GM19438 (cell line): ENCODE data around the gene SHD.
"Not testable (repeated sequence)": the region's sequence is repeated elsewhere in the genome, so short reads cannot be mapped to it uniquely, and the experiment has no call there.

Source experiments
- ATAC-seq: cut with Tn5 transposase; IDR thresholded peaks from one replicate; pipeline ENCODE4 v1.9.1; 2021; ENCODE audit warnings: low read depth; ENCODE audit not compliant: unreplicated experiment

Gene SHD

GRCh38 chr19:4323692-4324091 lies 44.6 kb downstream of the SHD start:
- ATAC-seq: no peak

- no peak for ATAC-seq
Observed at GRCh38 chr19:4324228-4324627, 45.2 kb downstream of the SHD start.

DNA sequence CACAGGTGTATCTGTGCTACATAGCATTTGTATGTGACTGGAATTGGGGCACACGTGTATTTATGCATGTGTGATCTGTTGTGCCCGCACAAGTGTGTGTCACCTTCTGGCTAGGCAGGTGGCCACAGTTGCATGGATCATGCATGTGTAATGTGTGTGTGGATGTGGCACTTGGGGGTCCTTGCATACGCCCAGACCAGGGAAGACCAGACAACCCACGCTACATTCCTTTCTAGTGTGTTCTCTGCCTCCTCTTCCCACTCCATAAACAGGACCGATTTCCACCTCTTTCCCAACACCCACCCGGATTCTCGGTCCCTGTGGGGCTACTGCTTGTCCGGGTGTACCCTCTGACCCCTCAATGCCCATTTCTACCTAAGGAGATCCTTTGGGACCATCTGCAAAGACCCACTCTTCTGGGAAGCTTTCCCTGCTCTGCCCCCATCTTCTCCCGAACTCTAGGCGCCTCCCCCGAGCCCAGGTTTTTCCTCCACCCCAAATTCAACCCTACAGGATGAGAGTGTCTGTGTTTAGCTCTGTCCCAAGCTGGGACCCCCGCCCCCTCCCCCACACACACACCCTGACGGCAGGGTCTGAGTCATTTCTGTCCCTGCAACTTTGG lies 47.3 kb downstream of the SHD start:
- ATAC-seq: no peak

DNA sequence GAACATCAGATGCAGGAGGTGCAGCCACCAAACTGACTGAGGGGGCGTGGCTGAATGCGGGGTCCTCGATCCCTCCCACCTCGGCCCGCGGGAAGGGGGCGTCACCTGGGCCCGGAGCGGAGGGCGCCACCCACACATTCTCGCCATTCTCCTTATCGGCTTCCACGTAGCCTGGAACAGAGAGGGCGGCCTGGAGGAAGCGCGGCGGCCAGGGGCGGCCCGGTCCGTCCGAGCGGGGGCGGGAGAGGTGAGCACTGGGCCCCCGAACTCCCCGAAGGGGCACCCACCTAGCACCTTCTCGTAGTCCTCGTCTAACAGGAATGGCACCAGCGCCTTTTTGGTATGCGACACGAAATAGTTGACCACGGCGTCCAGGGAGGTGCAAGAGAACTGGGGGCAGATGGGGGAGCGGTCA lies 47.8 kb downstream of the SHD start:
- no peak for ATAC-seq

DNA sequence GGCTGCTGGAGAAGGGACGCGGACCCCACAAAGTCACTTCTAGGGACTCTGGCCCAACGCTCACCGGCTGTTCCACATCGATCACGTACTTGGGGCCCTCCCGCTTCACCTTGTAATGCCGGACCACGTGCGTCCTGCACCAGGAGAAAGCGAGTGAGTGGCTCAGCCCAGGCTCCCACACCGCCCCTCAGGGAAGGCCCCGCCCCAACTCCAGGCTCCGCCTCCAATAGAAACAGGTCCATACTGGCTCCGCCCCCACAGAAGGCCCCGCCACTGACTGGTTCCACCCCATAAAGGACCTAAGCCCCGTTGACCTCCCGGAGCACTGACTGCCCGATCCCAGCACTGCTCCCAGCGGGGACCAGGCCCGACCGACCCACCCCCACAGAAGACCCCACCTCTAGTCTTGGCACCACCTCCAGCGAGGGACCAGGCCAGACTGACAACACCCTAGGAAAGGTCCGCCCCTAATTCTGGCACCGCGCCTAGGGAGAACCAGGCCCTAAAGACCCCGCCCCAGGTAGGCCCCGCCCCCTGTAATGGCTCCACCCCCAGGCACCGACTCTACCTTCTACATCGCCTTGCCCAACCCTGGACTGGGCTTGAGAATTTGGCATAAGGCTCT lies 48.3 kb downstream of the SHD start:
- ATAC-seq: peak; percentile 30

DNA sequence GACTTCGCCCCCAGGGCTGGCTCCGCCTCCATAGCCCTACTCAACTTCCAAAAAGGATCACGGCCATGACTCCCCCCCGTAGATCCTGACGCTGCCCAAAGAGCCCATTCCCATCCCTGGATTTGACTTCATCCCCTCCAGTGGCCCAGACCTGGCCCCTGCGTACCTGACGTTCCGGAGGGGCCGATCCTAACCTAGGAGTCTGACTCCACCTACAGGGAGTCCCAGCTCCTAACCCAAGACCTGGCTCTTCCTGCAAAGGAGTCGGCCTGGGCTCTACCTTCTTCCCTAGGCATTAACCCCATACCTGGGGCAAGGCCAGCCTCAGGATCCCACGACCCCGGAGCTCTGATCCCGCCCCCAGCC lies 48.8 kb downstream of the SHD start:
- peak; percentile 4 for ATAC-seq

DNA sequence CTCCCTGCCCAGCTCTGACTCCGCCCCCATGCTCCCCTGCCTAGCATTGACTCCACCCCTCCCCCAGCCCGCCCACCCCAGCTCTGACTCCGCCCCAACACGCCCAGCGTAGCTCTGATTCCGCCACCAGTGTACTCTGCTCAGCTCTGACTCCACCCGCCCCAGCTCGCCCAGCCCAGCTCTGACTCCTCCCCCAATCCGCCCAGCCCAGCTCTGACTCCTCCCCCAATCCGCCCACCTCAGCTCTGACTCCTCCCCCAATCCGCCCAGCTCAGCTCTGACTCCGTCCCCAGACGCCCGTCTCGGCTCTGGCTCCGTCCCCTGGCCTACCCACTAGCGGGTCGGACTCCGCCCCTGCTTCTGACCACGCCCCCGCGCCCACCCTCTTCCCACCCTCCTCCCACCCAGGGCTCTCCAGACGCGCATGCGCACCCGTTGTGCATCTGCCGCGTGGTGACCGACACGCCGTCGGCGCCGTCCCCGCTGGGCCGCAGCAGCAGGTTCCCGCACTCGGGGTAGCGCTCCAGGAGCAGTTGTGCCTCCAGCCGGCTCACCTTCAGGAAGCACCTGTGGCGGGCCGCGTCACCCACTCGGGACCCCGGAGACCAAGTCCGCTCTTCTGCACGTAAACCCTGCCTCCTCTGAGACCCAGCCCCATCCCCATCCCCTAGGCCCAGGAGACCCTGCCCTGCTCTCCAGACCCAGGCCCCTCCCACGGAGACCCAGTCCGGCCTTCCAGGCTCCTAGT lies 49.4 kb downstream of the SHD start:
- ATAC-seq: peak; percentile 71

DNA sequence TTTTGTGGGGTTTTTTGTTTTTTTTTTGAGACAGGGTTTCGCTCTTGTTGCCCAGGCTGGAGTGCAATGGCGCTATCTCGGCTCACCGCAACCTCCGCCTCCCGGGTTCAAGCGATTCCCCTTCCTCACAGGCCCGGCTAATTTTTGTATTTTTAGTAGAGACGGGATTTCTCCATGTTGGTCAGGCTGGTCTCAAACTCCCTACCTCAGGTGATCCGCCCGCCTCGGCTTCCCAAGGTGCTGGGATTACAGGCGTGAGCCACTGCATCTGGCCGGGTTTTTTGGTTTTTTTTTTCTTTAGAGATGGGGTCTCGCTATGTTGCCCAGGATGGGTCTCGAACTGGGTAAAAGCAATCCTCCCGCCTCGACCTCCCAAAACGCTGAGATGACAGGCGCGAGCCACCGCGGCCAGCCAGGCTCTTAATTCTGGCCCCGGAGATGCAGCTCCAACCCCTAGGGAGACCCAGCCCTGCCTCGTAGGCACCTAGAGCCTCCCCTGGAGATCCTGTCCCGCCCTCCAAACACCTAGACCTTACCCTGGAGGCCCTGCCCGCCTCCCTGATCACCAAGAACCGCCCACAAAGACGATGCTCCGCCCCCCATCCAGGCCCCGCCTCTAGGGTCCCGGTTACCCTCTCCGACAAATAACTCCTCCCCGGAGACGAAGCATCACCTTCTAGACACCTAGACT lies 50.1 kb downstream of the SHD start:
- not testable (repeated sequence) for ATAC-seq

GRCh38 chr19:4329858-4330257 lies 50.8 kb downstream of the SHD start:
- no peak for ATAC-seq

GRCh38 chr19:4334929-4335570 lies 56.0 kb downstream of the SHD start:
- ATAC-seq: no peak

DNA sequence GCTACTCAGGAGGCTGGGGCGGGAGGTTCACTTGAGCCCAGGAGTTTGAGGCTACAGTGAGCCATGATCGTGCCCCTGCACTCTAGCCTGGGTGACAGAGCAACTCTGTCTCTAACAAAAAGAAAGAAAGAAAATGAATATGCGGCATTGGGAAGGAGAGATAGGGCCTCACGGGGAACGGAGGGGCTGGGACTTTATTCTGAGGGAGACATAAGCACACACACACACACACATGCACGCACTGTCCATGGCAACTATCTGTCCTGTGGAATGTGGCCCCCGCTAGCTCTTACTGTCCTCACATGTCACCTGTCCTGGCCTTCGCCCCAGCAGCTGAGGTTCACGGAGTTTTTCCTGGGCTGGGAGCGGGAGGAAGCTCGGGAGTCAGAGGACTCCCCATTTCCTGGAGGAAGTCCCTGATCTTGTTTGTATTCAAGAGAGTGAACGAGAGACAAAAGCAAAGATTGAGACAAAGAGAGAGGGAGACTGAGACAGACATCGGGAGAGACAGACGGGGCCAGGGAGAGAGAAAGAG lies 58.9 kb downstream of the SHD start:
- no peak for ATAC-seq

DNA sequence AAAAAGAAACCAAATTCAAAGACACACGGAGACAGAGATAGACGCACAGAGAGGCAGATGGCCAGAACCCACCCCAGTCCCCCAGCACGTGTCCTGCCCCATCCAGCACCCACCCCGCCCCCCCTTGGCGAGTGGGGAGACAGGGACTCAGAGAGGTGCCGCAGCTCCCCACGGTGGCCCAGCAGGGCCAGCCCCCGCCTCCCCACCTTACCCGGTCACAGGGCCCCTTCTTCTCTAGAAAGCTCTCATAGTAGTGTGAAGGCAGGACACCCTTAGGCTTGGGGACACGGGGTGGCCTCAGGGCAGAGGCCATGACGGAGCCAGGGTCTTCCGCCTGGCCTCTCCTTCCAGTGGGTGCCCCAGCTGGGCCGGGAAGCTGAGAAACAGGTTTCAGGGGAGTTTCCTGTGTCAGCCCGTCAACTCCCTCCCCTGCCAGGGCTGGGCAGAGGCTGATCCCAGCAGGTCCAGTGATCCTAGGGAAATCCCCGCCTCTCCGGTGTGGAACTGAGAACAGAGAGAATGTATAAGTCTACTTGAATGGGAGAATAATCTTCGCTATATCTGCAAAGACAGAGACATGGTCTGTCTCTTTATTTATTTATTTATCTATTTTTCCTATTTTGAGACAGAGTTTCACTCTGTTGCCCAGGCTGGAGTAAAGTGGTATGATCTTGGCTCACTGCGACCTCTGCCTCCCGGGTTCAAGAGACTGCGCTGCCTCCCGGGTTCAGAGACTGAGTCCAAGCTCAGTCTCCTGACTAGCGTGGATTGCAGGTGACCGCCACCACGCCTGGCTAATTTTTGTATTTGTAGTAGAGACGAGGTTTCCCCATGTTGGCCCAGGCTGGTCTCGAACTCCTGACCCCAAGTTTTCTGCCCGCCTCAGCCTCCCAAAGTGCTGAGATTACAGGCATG lies 59.6 kb downstream of the SHD start, which contains the start of gene STAP2:
STAP2 (minus strand) TSS at position 387 of the 915 bp plus-strand sequence; CDS start at position 313, 74 bp downstream.
- no peak for ATAC-seq
